ENCODE measurements around the gene MLX. TPM values are rescaled to one million over a fixed set of nuclear protein-coding genes. Genes with fewer than 3 reads are reported as not detected.

The MLX gene
- total RNA-seq, 1 donor from 2014 or later = 26.5 TPM

DNA sequence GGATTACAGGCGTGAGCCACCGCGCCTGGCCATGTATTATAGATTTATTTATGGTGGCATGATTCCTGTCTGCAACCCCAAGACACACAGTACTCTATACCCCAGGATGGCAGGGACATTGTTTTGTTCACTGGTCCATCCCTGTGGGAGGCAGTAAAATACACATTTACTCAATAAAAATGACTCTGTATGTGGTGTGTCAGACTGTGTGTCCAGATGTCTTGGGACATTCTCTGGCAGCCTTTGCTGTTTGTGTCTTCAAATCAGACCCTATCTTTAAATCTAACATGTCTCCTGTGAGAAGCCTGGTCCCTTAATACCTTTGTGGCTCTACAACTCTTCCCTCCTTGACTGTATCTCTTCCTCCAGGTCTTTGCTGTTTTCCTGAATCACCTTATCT, 6.7 kb upstream of the MLX start:
- H3K9me3 Mint-ChIP-seq (ENCODE audit: unreplicated experiment) = no peaks in the 10 kb centered on the region
- no peak overlapping the region for H3K4me3 Mint-ChIP-seq (ENCODE audit: unreplicated experiment)
- H3K4me1 Mint-ChIP-seq (ENCODE audit: low read depth, unreplicated experiment) = peaks cover 24% of the 10 kb centered on the region
- no peak for TF ChIP-seq EZH2 (IDR thresholded peaks at IDR 0.05; ENCODE audit: insufficient read depth, low read length)
- TF ChIP-seq, protein P1, sequence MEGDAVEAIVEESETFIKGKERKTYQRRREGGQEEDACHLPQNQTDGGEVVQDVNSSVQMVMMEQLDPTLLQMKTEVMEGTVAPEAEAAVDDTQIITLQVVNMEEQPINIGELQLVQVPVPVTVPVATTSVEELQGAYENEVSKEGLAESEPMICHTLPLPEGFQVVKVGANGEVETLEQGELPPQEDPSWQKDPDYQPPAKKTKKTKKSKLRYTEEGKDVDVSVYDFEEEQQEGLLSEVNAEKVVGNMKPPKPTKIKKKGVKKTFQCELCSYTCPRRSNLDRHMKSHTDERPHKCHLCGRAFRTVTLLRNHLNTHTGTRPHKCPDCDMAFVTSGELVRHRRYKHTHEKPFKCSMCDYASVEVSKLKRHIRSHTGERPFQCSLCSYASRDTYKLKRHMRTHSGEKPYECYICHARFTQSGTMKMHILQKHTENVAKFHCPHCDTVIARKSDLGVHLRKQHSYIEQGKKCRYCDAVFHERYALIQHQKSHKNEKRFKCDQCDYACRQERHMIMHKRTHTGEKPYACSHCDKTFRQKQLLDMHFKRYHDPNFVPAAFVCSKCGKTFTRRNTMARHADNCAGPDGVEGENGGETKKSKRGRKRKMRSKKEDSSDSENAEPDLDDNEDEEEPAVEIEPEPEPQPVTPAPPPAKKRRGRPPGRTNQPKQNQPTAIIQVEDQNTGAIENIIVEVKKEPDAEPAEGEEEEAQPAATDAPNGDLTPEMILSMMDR (IDR thresholded peaks at IDR 0.05; ENCODE audit: insufficient read depth, low read depth, low read length) = no peak
- H3K27me3 ChIP-seq (ENCODE audit: insufficient read depth, low read length) = no peaks in the 10 kb centered on the region
- H3K36me3 ChIP-seq (ENCODE audit: insufficient read depth, low read length) = peaks cover 12% of the 10 kb centered on the region
- H3K79me2 ChIP-seq (ENCODE audit: insufficient read depth, low read length) = peaks cover 33% of the 10 kb centered on the region
- FAIRE-seq = no peak
- H4K20me1 ChIP-seq (ENCODE audit: insufficient read depth, low read length) = no peaks in the 10 kb centered on the region
- H3K4me2 ChIP-seq (ENCODE audit: low read length) = no peak overlapping the region
- H3K4me1 ChIP-seq (ENCODE audit: insufficient read depth, low read length) = peaks cover 19% of the 10 kb centered on the region
- no peak overlapping the region for H3K4me3 ChIP-seq (ENCODE audit: insufficient read depth, low read depth, low read length)
- no peaks in the 10 kb centered on the region for H3K9me3 ChIP-seq (ENCODE audit: insufficient read depth, low read depth, low read length)
- no peak overlapping the region for H2AFZ ChIP-seq (ENCODE audit: low read depth, low read length)
- peaks cover 3% of the 10 kb centered on the region for H3K36me3 Mint-ChIP-seq (ENCODE audit: low read depth, unreplicated experiment)
- no peak overlapping the region for H3K9ac ChIP-seq (ENCODE audit: low read length)
- DNase-seq (ENCODE audit: low read depth) = no peak
- no peaks in the 10 kb centered on the region for H3K27me3 Mint-ChIP-seq (ENCODE audit: low read depth, unreplicated experiment)
- no peak overlapping the region for H3K27ac ChIP-seq (ENCODE audit: low read depth, low read length)
- H3K27ac Mint-ChIP-seq (ENCODE audit: unreplicated experiment) = no peak overlapping the region

DNA sequence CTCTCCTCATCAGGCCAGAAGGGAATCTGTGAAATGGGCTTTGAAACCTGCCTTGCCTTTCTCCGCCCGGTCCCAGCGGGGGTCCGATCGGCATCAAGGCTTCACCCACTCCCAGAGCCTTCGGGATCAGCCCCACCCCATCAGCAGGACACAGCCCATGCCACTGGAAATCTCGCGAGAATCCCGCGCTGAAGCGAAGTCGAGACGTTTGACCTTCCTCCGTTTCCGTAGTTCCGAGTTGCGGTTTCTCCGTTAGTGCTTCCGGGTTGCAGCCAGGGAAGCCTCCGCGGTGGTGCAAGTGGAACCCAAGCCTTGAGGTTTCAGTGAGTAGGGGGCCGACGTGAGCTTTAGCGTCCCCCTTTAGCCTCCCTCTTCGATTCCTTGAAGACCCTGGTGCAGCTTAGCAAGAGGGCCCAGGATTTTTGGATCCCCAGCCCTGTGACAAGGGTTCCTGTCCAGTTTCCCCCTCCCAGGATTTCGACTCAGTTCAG, 5.0 kb upstream of the MLX start, which contains the start of gene COASY:
Gene COASY (plus strand): TSS at position 252 of the 491 bp plus-strand sequence. CDS start 475 bp downstream, outside the sequence.
- DNase-seq (ENCODE audit: low read depth) (peak; percentile 93), FAIRE-seq (no peak)
- TF ChIP-seq, protein P1 (IDR thresholded peaks at IDR 0.05; ENCODE audit: insufficient read depth, low read depth, low read length) = no peak
- no peak for TF ChIP-seq EZH2 (IDR thresholded peaks at IDR 0.05; ENCODE audit: insufficient read depth, low read length)
- Mint-ChIP-seq H3K4me3 (ENCODE audit: unreplicated experiment) (peak within 1 kb of the TSS; percentile 92), H3K27ac (ENCODE audit: unreplicated experiment) (peak within 1 kb of the TSS; percentile 94), H3K9me3 (ENCODE audit: unreplicated experiment) (no peaks in the 10 kb centered on the region), H3K4me1 (ENCODE audit: low read depth, unreplicated experiment) (peaks cover 20% of the 10 kb centered on the region), H3K27me3 (ENCODE audit: low read depth, unreplicated experiment) (no peaks in the 10 kb centered on the region), H3K36me3 (ENCODE audit: low read depth, unreplicated experiment) (peaks cover 3% of the 10 kb centered on the region)
- Histone ChIP-seq H3K79me2 (ENCODE audit: insufficient read depth, low read length) (peaks cover 35% of the 10 kb centered on the region), H3K27me3 (ENCODE audit: insufficient read depth, low read length) (no peaks in the 10 kb centered on the region), H4K20me1 (ENCODE audit: insufficient read depth, low read length) (no peaks in the 10 kb centered on the region), H3K4me3 (ENCODE audit: insufficient read depth, low read depth, low read length) (peak within 1 kb of the TSS; percentile 86), H3K9ac (ENCODE audit: low read length) (peak within 1 kb of the TSS; percentile 96), H3K4me1 (ENCODE audit: insufficient read depth, low read length) (peaks cover 20% of the 10 kb centered on the region), H3K36me3 (ENCODE audit: insufficient read depth, low read length) (peaks cover 13% of the 10 kb centered on the region), H3K9me3 (ENCODE audit: insufficient read depth, low read depth, low read length) (no peaks in the 10 kb centered on the region), H3K27ac (ENCODE audit: low read depth, low read length) (peak within 1 kb of the TSS; percentile 83), H2AFZ (ENCODE audit: low read depth, low read length) (peak within 1 kb of the TSS; percentile 78), H3K4me2 (ENCODE audit: low read length) (peak within 1 kb of the TSS; percentile 95)

DNA sequence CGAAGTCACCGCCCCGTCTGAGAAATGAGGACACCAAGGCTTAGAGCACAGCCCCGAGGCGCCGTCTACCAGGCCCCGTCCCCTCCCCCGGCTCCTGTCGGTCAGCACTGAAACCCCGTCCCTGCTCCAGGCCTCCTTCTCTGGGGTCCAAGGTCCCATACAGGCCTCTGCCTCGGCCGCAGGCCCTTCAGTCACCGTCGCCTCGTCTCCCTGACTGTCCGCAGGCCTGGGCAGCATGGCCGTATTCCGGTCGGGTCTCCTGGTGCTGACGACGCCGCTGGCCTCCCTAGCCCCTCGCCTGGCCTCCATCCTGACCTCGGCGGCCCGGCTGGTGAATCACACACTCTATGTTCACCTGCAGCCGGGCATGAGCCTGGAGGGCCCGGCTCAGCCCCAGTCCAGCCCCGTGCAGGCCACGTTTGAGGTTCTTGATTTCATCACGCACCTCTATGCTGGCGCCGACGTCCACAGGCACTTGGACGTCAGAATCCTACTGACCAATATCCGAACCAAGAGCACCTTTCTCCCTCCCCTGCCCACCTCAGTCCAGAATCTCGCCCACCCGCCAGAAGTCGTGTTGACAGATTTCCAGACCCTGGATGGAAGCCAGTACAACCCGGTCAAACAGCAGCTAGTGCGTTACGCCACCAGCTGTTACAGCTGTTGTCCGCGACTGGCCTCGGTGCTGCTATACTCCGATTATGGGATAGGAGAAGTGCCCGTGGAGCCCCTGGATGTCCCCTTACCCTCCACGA, 4.3 kb upstream of the MLX start:
- H3K4me3 ChIP-seq (ENCODE audit: insufficient read depth, low read depth, low read length) = peak overlapping the region; percentile 86
- Mint-ChIP-seq H3K9me3 (ENCODE audit: unreplicated experiment) (no peaks in the 10 kb centered on the region), H3K27me3 (ENCODE audit: low read depth, unreplicated experiment) (no peaks in the 10 kb centered on the region), H3K27ac (ENCODE audit: unreplicated experiment) (peak overlapping the region; percentile 94), H3K4me1 (ENCODE audit: low read depth, unreplicated experiment) (peaks cover 19% of the 10 kb centered on the region), H3K4me3 (ENCODE audit: unreplicated experiment) (peak overlapping the region; percentile 92), H3K36me3 (ENCODE audit: low read depth, unreplicated experiment) (peaks cover 3% of the 10 kb centered on the region)
- H3K4me1 ChIP-seq (ENCODE audit: insufficient read depth, low read length) = peaks cover 22% of the 10 kb centered on the region
- peak overlapping the region; percentile 78 for H2AFZ ChIP-seq (ENCODE audit: low read depth, low read length)
- DNase-seq (ENCODE audit: low read depth) = no peak
- peaks cover 13% of the 10 kb centered on the region for H3K36me3 ChIP-seq (ENCODE audit: insufficient read depth, low read length)
- FAIRE-seq = no peak
- no peaks in the 10 kb centered on the region for H3K27me3 ChIP-seq (ENCODE audit: insufficient read depth, low read length)
- TF ChIP-seq, protein P1 (IDR thresholded peaks at IDR 0.05; ENCODE audit: insufficient read depth, low read depth, low read length) = no peak
- TF ChIP-seq EZH2 (IDR thresholded peaks at IDR 0.05; ENCODE audit: insufficient read depth, low read length) = no peak
- H3K9me3 ChIP-seq (ENCODE audit: insufficient read depth, low read depth, low read length) = no peaks in the 10 kb centered on the region
- peak overlapping the region; percentile 83 for H3K27ac ChIP-seq (ENCODE audit: low read depth, low read length)
- no peaks in the 10 kb centered on the region for H4K20me1 ChIP-seq (ENCODE audit: insufficient read depth, low read length)
- H3K9ac ChIP-seq (ENCODE audit: low read length) = peak overlapping the region; percentile 96
- H3K4me2 ChIP-seq (ENCODE audit: low read length) = peak overlapping the region; percentile 95
- H3K79me2 ChIP-seq (ENCODE audit: insufficient read depth, low read length) = peaks cover 41% of the 10 kb centered on the region
